ENCODE results near the gene NTM.

DNA sequence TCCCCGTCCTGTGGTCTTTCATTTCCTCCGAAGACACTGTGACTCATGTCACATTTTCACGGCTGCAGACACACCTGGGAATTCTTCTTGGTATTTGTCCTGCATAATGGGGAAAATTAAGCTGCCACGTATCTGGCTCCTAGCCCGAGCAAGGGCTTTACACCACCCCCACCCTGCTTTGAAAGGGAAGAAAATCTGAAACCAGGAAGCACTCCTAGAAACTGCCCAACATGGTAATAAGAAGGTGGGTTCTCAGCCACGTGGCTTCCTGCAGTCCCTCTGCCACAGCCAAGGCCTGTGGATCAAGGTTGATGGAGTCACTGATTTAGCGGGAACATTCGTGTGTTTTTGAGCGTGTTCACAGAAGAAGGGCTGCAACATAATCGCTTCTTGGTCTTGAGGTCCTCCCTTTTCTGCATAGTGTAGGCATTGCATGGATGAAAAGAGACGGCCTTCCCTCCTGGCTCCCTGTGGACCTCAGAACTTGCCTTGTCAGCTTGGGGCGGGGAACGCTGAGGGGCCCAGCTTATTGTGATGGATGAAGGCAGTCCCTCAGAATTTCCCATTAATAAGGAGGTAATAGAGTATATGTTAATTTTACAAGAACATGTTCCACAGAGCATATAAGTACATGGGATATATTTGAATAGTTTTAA, 292.0 kb downstream of the NTM start:
- TF ChIP-seq POLR2A (IDR thresholded peaks at IDR 0.05; ENCODE audit: low read depth, low read length) (no peak), TAF1 (IDR thresholded peaks at IDR 0.05; ENCODE audit: borderline replicate concordance, low read depth, low read length) (no peak)

Data from GM12892 (cell line).